Liver (tissue), 9 donors: Measurements from ENCODE around the gene MRPS7. TPM values are rescaled to one million over a fixed set of nuclear protein-coding genes. Genes with fewer than 3 reads are reported as not detected.

Experiments
- DNase-seq: peaks from one replicate; pipeline ENCODE4 v3.0.0-alpha.2; 2017; ENCODE audit warnings: low spot score
- H3K27ac ChIP-seq, 2 donors: one replicate each; pipeline ENCODE4 v1.7.0; 2013; ENCODE audit warnings: inconsistent platforms in 2 of 2, low read length in 2 of 2, control low read depth in 1 of 2, low read depth in 1 of 2, mild to moderate bottlenecking in 1 of 2
- H3K27me3 ChIP-seq, 4 donors: one replicate each; pipeline versions ENCODE4 v1.6.1 to v1.7.0; 2013; ENCODE audit warnings: low read length in 3 of 4, inconsistent platforms in 1 of 4, mild to moderate bottlenecking in 1 of 4, moderate library complexity in 1 of 4; ENCODE audit not compliant: control insufficient read depth in 4 of 4, insufficient read depth in 4 of 4
- H3K36me3 ChIP-seq, 4 donors: one replicate each; pipeline versions ENCODE4 v1.6.1 to v1.7.0; 2013; ENCODE audit warnings: low read length in 3 of 4, mild to moderate bottlenecking in 3 of 4, low read depth in 1 of 4, moderate library complexity in 1 of 4; ENCODE audit not compliant: control insufficient read depth in 4 of 4, insufficient read depth in 3 of 4
- H3K4me1 ChIP-seq, 4 donors: one replicate each; pipeline versions ENCODE4 v1.6.1 to v1.7.0; 2013; ENCODE audit warnings: low read length in 3 of 4, mild to moderate bottlenecking in 3 of 4, moderate library complexity in 1 of 4; ENCODE audit not compliant: control insufficient read depth in 4 of 4, insufficient read depth in 4 of 4
- H3K4me3 ChIP-seq, 3 donors: one replicate each; pipeline versions ENCODE4 v1.6.1 to v1.7.0; 2013; ENCODE audit warnings: low read length in 3 of 3, control low read depth in 1 of 3, low read depth in 1 of 3, mild to moderate bottlenecking in 1 of 3
- H3K9ac ChIP-seq, 2 donors: one replicate each; pipeline ENCODE4 v1.7.0; 2013; ENCODE audit warnings: low read length in 2 of 2, mild to moderate bottlenecking in 2 of 2, moderate library complexity in 2 of 2, control low read depth in 1 of 2, low read depth in 1 of 2
- H3K9me3 ChIP-seq, 4 donors: one replicate each; pipeline versions ENCODE4 v1.6.1 to v1.7.0; 2013; ENCODE audit warnings: low read length in 3 of 4; ENCODE audit not compliant: control insufficient read depth in 4 of 4
- CTCF ChIP-seq: fragments of 150-350 bp; IDR thresholded peaks from 2 replicates; pipeline ENCODE4 v1.5.1; 2017; ENCODE audit warnings: improper control_type of control experiment, low read depth, low read length; ENCODE audit not compliant: missing input control
- EGR1 ChIP-seq, 2 donors: IDR thresholded peaks; 2 replicates each; pipeline ENCODE4 v1.6.1; 2016 to 2018; ENCODE audit warnings: antibody characterized with exemption in 2 of 2, low read depth in 2 of 2
- FOXA2 ChIP-seq: IDR thresholded peaks from 2 replicates; pipeline ENCODE4 v1.6.1; 2016; ENCODE audit warnings: antibody characterized with exemption
- GABPA ChIP-seq, 2 donors: IDR thresholded peaks in 1 of 2; conservative IDR thresholded peaks in 1 of 2; 2 replicates each; pipeline ENCODE4 v1.6.1; 2016; ENCODE audit warnings: antibody characterized with exemption in 2 of 2, mild to moderate bottlenecking in 1 of 2, moderate library complexity in 1 of 2
- HNF4A ChIP-seq, 2 donors: conservative IDR thresholded peaks; 2 replicates each; pipeline ENCODE4 v1.6.1; 2016; ENCODE audit warnings: antibody characterized with exemption in 2 of 2, mild to moderate bottlenecking in 2 of 2
- HNF4G ChIP-seq: IDR thresholded peaks from 2 replicates; pipeline ENCODE4 v1.6.1; 2016; ENCODE audit warnings: antibody characterized with exemption
- JUND ChIP-seq, 2 donors: IDR thresholded peaks; 2 replicates each; pipeline ENCODE4 v1.6.1; 2016; ENCODE audit warnings: antibody characterized with exemption in 2 of 2
- MAX ChIP-seq: IDR thresholded peaks from 2 replicates; pipeline ENCODE4 v1.6.1; 2016; ENCODE audit warnings: antibody characterized with exemption
- NR2F2 ChIP-seq: IDR thresholded peaks from 2 replicates; pipeline ENCODE4 v1.6.1; 2016; ENCODE audit warnings: antibody characterized with exemption
- RAD21 ChIP-seq, 2 donors: IDR thresholded peaks; 2 replicates each; pipeline ENCODE4 v1.6.1; 2016; ENCODE audit warnings: antibody characterized with exemption in 2 of 2, mild to moderate bottlenecking in 2 of 2
- REST ChIP-seq: IDR thresholded peaks from 2 replicates; pipeline ENCODE4 v1.6.1; 2016; ENCODE audit warnings: antibody characterized with exemption, mild to moderate bottlenecking
- RXRA ChIP-seq, 2 donors: IDR thresholded peaks; 2 replicates each; pipeline ENCODE4 v1.6.1; 2017 to 2018; ENCODE audit warnings: antibody characterized with exemption in 2 of 2, mild to moderate bottlenecking in 1 of 2
- SP1 ChIP-seq: IDR thresholded peaks from 2 replicates; pipeline ENCODE4 v1.6.1; 2018; ENCODE audit warnings: antibody characterized with exemption, mild to moderate bottlenecking
- WGBS: extraction: QIAGEN DNeasy Blood & Tissue Kit; methylation state at CpG from one replicate; pipeline ENCODE4 v1.1.7; 2013; 5-methylcytosine and 5-hydroxymethylcytosine counted together
- polyA plus RNA-seq, 2 donors: library from polyadenylated mRNA; stranded (reverse) in 1 of 2; unstranded in 1 of 2; fragments of 200-250 nt in 1 of 2; fragments of >200 nt in 1 of 2; fragmentation: Nextera tagmentation in 1 of 2; extraction: Ambion mirVana in 1 of 2; gene quantifications; one replicate each; pipeline versions ENCODE4 v1.2.1 to v1.2.3, GENCODE V29; 2013 to 2015
- total RNA-seq, 2 donors: library from RNA; depleted of rRNA; stranded (reverse); fragments of >200 nt; gene quantifications; one replicate each; pipeline ENCODE4 v1.2.3, GENCODE V29; 2014
- TF ChIP-seq, protein P1 (sequence below): IDR thresholded peaks from 2 replicates; pipeline ENCODE4 v1.6.1; 2016; ENCODE audit warnings: antibody characterized with exemption
- TF ChIP-seq, protein P2 (sequence below): IDR thresholded peaks from 2 replicates; pipeline ENCODE4 v1.6.1; 2016; ENCODE audit warnings: antibody characterized with exemption
- donor health status: healthy.
- donor health status: healthy.
- donor health status: healthy.
- donor health status: healthy.
- donor health status: healthy.

The MRPS7 gene
- total and polyA plus RNA-seq, 4 donors: 24.1 to 58.9 (median 39.4) TPM

GRCh38 chr17:75232786-75233185, 28.9 kb upstream of the MRPS7 start:
- no peak for TF ChIP-seq MAX
- no peak for TF ChIP-seq NR2F2
- no peak for TF ChIP-seq HNF4A (conservative IDR thresholded peaks at IDR 0.05)
- TF ChIP-seq EGR1 (IDR thresholded peaks at IDR 0.05; ENCODE audit: low read depth in 2 of 2): no peak
- no peak for TF ChIP-seq SP1
- TF ChIP-seq, protein P1, sequence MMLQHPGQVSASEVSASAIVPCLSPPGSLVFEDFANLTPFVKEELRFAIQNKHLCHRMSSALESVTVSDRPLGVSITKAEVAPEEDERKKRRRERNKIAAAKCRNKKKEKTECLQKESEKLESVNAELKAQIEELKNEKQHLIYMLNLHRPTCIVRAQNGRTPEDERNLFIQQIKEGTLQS: no peak
- TF ChIP-seq RXRA (IDR thresholded peaks at IDR 0.05): no peak
- no peak for DNase-seq
- H3K9ac ChIP-seq: no peak overlapping the region

DNA sequence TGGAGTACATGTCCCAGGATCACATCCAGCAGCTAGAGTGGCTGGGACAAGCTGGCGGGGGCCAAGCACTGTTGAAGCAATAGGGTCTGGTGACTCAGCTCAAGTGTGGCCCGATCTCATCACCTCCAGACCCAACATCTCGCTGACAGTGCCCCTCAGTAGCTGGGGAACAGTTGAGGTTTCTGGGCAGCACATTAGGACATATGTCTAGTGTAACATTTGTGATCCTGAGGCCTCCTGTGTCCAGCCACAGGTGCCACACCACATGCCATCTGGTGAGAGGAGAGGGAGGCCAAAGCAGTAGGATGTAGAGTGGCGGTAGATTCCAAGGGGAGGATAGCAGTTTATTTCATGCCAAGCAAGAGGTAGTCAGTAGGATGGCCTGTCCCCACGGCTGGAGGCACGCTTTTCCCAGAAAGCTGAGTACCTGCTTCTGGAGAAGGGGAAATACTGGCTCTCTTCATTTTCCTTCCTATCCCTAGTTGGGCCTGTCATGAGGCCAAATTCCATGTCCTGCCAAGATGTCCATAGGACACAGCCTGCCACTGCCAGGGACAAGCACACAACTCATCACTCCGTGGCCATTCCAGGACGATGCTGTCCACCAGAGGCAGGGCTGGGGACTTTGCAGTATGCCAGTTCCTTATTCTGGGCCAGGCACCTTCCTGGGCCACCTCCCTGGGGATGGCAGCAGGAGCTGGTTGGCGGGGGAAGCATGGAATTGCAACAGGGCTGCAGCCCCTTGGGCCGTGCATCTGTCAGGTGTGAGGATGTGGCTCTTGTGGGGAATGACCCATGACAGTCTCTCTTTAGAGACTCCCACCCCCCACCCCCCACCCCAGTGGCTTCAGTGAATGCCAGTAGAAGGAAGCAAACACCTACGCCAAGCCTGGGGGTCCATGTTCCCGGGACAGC, 24.3 kb upstream of the MRPS7 start:
- TF ChIP-seq CTCF: no peak
- TF ChIP-seq RXRA (IDR thresholded peaks at IDR 0.05): no peak
- no peak for TF ChIP-seq SP1
- TF ChIP-seq REST: no peak
- TF ChIP-seq, protein P1: no peak
- no peak for TF ChIP-seq EGR1 (IDR thresholded peaks at IDR 0.05; ENCODE audit: low read depth in 2 of 2)
- TF ChIP-seq, protein P2, sequence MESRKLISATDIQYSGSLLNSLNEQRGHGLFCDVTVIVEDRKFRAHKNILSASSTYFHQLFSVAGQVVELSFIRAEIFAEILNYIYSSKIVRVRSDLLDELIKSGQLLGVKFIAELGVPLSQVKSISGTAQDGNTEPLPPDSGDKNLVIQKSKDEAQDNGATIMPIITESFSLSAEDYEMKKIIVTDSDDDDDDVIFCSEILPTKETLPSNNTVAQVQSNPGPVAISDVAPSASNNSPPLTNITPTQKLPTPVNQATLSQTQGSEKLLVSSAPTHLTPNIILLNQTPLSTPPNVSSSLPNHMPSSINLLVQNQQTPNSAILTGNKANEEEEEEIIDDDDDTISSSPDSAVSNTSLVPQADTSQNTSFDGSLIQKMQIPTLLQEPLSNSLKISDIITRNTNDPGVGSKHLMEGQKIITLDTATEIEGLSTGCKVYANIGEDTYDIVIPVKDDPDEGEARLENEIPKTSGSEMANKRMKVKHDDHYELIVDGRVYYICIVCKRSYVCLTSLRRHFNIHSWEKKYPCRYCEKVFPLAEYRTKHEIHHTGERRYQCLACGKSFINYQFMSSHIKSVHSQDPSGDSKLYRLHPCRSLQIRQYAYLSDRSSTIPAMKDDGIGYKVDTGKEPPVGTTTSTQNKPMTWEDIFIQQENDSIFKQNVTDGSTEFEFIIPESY: no peak
- no peak for TF ChIP-seq JUND (IDR thresholded peaks at IDR 0.05)
- no peak for TF ChIP-seq NR2F2
- TF ChIP-seq GABPA (IDR thresholded peaks at IDR 0.05 in 1 of 2, conservative IDR thresholded peaks at IDR 0.05 in 1 of 2): no peak
- TF ChIP-seq RAD21 (IDR thresholded peaks at IDR 0.05): no peak
- TF ChIP-seq HNF4G: no peak
- no peak for TF ChIP-seq FOXA2
- TF ChIP-seq HNF4A (conservative IDR thresholded peaks at IDR 0.05): no peak
- H3K9me3 ChIP-seq: no peaks in the 10 kb centered on the region
- peaks cover 0 to 7% (median 3%) of the 10 kb centered on the region in 4 donors for H3K4me1 ChIP-seq
- no peak for DNase-seq
- H3K27me3 ChIP-seq: no peaks in the 10 kb centered on the region
- H3K4me3 ChIP-seq: no peak overlapping the region
- H3K9ac ChIP-seq: no peak overlapping the region
- no peak overlapping the region for H3K27ac ChIP-seq
- 80% methylated on average over 12 of the region's 12 CpGs for WGBS
- H3K36me3 ChIP-seq: peaks cover 20 to 75% (median 50%) of the 10 kb centered on the region in 4 donors

More at GRCh38 chr17:75232786-75233185, 28.9 kb upstream of the MRPS7 start:
- Histone ChIP-seq H3K27ac (no peak overlapping the region), H3K36me3 (peaks cover 9 to 86% (median 55%) of the 10 kb centered on the region in 4 donors), H3K4me3 (no peak overlapping the region), H3K27me3 (no peaks in the 10 kb centered on the region), H3K9me3 (no peaks in the 10 kb centered on the region), H3K4me1 (no peaks in the 10 kb centered on the region)
- WGBS: 98% methylated on average over 13 of the region's 13 CpGs
